ENCODE data around the gene RPL3.

Gene RPL3

GRCh38 chr22:39301108-39301507 is 18.3 kb downstream of the RPL3 start:
- no peak for DNase-seq
- Histone ChIP-seq H3K4me3 (ENCODE audit: low read depth, low read length) (no peak overlapping the region), H3K9me3 (ENCODE audit: severe bottlenecking) (no peaks in the 10 kb centered on the region), H3K27me3 (ENCODE audit: insufficient read depth, low read depth, severe bottlenecking) (no peaks in the 10 kb centered on the region), H3K36me3 (no peaks in the 10 kb centered on the region), H3K27ac (no peak overlapping the region)
- no peak for TF ChIP-seq CTCF (IDR thresholded peaks at IDR 0.05; ENCODE audit: low read depth, low read length)

GRCh38 chr22:39300186-39300830 is 19.1 kb downstream of the RPL3 start:
- Histone ChIP-seq H3K4me3 (ENCODE audit: low read depth, low read length) (no peak overlapping the region), H3K27ac (no peak overlapping the region), H3K36me3 (no peaks in the 10 kb centered on the region), H3K9me3 (ENCODE audit: severe bottlenecking) (no peaks in the 10 kb centered on the region), H3K27me3 (ENCODE audit: insufficient read depth, low read depth, severe bottlenecking) (no peaks in the 10 kb centered on the region)
- DNase-seq = no peak
- TF ChIP-seq CTCF (IDR thresholded peaks at IDR 0.05; ENCODE audit: low read depth, low read length) = no peak

GRCh38 chr22:39299829-39300178 is 19.6 kb downstream of the RPL3 start:
- H3K27me3 ChIP-seq (ENCODE audit: insufficient read depth, low read depth, severe bottlenecking) = no peaks in the 10 kb centered on the region
- DNase-seq = no peak
- H3K27ac ChIP-seq = no peak overlapping the region
- H3K36me3 ChIP-seq = no peaks in the 10 kb centered on the region
- TF ChIP-seq CTCF (IDR thresholded peaks at IDR 0.05; ENCODE audit: low read depth, low read length) = no peak
- no peak overlapping the region for H3K4me3 ChIP-seq (ENCODE audit: low read depth, low read length)
- no peaks in the 10 kb centered on the region for H3K9me3 ChIP-seq (ENCODE audit: severe bottlenecking)

- DNase-seq = no peak
- no peak for TF ChIP-seq CTCF (IDR thresholded peaks at IDR 0.05; ENCODE audit: low read depth, low read length)
- no peak overlapping the region for H3K4me3 ChIP-seq (ENCODE audit: low read depth, low read length)
- no peaks in the 10 kb centered on the region for H3K9me3 ChIP-seq (ENCODE audit: severe bottlenecking)
- no peaks in the 10 kb centered on the region for H3K36me3 ChIP-seq
- H3K27me3 ChIP-seq (ENCODE audit: insufficient read depth, low read depth, severe bottlenecking) = no peaks in the 10 kb centered on the region
- no peak overlapping the region for H3K27ac ChIP-seq
Measured at GRCh38 chr22:39298241-39298987, 21.0 kb downstream of the RPL3 start.

GRCh38 chr22:39297490-39298240 is 21.8 kb downstream of the RPL3 start:
- Histone ChIP-seq H3K27ac (no peak overlapping the region), H3K27me3 (ENCODE audit: insufficient read depth, low read depth, severe bottlenecking) (no peaks in the 10 kb centered on the region), H3K36me3 (no peaks in the 10 kb centered on the region), H3K9me3 (ENCODE audit: severe bottlenecking) (no peaks in the 10 kb centered on the region), H3K4me3 (ENCODE audit: low read depth, low read length) (no peak overlapping the region)
- no peak for DNase-seq
- TF ChIP-seq CTCF (IDR thresholded peaks at IDR 0.05; ENCODE audit: low read depth, low read length) = no peak

Measured in WERI-Rb-1 (cell line).